GM19468 (cell line): Measurements from ENCODE around the gene KRTAP5-6.

ENCODE experiments used
- ATAC-seq: cut with Tn5 transposase; IDR thresholded peaks from one replicate; pipeline ENCODE4 v1.9.1; 2021; ENCODE audit warnings: mild to moderate bottlenecking, moderate library complexity, moderate number of reproducible peaks; ENCODE audit not compliant: unreplicated experiment; ENCODE audit errors: extremely low read depth

The KRTAP5-6 gene

DNA sequence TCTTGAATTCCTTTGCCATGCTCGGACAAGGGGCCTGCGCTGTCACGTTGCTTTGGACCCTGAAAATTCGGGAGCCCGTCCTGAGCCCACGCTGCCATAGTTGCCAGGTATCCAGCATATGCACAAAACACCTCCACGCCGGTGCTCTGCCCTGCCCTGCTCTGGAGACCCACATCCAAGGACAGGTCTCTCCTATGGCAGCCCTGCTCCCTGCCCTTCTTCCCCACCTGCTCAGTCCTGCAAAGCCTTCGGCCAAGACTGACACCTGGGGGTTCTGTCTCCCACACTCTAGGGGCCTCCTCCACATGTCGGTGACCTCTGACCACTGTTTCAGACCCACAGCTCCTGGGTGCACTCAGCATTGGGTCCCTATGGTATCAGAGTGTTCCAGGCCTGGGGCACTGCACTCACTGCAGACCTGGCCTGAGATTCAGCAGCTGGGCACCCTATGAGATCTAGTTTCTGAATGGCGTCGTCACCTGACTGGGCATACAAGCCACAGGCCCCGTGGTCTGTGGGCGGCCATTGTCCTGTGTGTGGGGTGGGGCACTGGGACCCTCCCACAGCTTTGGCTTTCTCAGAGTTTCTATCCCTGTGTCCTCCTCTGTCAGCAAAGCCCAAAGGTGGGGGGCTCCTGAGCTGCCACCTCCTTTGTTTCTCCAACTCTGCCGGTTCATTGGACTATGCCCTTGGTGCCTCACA is 2.0 kb upstream of the KRTAP5-6 start:
- ATAC-seq = no peak

DNA sequence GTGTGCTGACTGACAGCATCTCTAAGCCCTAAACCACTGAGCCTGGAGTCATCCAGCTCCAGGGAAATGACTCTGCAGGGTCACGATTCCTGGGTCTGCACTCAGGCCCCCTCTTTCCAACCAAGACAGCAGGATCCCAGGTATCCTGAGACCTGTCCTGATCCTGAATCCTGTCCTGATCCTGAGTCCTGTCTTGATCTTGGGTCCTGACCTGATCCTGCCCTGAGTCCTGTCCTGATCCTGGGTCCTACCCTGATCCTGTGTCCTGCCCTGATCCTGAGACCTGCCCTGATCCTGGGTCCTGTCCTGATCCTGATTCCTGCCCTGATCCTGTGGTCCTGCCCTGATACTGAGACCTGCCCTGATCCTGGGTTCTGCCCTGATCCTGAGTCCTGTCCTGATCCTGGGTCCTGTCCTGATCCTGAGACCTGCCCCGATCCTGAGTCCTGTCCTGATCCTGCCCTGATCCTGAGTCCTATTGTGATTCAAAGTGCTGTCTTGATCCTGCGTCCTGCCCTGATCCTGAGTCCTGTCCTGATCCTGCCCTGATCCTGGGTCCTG is 1.4 kb upstream of the KRTAP5-6 start:
- ATAC-seq = no peak

DNA sequence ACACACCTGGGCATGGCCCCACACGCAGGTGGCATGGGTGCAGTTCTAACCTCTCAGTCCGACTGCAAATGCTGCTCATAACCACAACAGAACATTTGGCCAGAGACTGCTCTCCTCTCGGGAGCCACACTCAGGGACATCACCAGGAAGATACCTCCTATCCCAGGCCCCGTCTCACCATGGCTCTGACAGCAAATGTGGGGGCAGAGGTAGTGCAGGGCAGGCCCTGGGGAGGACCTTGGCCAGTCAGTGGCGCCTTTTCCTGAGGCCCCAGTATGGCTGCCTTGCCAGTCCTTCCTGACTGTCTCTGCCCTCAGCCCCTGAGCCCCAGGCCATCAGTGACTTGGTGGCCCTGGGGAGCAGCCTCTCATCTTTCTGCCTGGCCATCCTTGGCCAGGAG is 2.8 kb downstream of the KRTAP5-6 start:
- no peak for ATAC-seq

DNA sequence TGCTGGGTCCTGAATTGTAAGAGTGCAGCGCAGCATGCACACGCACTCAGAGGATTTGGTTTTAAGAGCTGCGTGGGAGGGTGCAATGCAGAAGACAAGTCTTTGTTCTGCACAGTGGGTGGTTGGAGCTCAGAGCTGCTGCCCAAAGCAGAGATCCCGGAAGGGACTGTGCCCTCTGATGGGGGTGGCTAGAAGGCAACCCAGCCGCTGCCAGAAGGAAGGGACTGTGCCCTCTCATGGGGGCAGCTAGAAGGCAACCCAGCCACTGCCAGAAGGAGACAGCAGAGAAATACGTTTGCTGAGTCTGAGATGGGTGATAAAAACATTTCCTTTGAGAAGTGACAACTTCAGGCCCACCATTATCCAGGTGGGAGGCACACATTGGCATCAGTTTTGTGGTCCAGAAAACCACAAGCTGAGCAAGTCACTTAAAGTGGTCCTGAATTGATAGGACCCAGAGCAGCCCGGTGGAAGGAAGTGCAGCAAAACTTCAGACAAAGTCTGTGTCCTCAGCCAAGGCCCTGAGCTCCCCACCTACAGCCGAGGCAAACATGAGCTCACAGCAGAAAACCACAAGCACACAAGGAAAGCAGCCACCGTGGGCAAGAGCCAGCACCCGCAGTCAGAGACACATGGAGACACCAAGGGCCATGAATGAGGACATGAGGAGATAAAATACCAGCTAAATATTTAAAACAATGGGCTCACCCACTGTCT is 4.3 kb downstream of the KRTAP5-6 start:
- ATAC-seq = no peak

DNA sequence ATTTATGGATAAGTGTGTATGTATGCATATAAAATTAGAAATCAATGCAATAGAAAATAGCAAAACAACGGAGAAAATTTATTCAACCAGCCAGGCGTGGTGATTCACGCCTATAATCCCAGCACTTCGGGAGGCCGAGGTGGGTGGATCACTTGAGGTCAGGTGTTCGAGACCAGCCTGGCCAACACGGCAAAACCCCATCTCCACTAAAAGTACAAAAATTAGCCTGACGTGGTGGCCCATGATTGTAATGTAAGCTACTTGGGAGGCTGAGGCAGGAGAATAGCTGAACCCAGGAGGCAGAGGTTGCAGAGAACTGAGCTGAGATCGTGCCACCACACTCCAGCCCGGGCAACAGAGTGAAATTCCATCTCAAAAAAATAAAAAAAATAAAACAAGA is 5.5 kb downstream of the KRTAP5-6 start:
- ATAC-seq = no peak

DNA sequence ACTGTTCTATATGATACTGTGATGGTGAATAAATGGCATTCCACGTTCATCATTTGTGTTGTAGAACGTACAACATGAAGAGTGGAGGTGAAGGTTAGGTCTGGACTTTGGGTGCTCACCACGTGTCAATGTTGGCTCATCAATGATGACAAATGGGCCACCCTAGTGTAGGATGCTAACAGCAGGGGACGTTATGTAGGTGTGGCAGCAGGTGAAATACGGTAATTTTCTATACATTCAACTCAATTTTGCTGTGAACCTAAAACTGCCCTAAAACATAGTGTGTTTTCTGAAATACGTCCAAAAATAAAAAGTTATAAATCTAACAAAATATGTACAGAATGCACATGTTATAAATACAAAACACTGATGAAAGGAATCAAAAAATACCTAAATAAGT is 6.2 kb downstream of the KRTAP5-6 start:
- ATAC-seq = no peak

DNA sequence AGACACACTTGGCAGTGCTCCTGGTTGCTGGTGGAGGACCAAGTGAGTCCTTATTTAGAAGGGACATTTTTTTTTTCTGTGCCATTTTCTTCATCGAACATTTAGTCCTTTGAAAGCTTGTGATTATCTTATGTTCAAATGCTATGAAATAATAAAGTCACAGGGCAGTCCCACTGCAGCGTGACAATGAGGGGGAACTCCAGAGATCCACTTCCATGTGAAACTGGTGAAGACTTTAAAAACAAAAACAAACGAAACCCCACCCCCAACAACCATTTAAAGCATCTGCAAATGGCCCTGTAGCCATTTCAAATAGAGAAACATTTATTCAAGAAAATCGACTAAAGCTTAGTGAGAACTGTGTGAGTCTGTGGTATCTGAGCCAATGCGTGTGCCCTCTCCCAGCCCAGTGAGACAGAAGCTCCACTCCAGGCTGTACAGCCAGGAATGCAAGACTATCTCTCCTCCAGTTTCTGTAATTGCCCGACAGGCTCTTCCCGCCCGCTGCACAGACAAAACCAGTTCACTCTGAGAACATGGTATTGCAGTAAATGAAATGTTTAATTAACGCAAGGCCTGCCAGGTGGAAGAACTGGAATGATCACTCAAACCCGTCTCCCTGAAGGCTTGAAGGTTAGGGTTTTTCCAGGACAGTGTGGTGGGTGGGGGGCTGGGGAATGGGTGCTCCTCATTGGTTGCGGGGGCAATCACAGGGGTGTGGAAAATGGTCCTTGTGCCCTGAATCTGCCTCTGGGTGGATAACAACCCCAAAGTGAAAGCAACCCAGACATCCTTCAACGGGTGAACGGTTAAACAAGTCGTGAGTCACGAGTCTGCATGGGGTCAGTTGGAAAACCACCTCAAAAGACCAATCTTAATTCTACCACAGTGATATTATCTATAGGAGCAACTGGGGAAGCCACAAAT is 8.4 kb downstream of the KRTAP5-6 start:
- ATAC-seq = no peak

DNA sequence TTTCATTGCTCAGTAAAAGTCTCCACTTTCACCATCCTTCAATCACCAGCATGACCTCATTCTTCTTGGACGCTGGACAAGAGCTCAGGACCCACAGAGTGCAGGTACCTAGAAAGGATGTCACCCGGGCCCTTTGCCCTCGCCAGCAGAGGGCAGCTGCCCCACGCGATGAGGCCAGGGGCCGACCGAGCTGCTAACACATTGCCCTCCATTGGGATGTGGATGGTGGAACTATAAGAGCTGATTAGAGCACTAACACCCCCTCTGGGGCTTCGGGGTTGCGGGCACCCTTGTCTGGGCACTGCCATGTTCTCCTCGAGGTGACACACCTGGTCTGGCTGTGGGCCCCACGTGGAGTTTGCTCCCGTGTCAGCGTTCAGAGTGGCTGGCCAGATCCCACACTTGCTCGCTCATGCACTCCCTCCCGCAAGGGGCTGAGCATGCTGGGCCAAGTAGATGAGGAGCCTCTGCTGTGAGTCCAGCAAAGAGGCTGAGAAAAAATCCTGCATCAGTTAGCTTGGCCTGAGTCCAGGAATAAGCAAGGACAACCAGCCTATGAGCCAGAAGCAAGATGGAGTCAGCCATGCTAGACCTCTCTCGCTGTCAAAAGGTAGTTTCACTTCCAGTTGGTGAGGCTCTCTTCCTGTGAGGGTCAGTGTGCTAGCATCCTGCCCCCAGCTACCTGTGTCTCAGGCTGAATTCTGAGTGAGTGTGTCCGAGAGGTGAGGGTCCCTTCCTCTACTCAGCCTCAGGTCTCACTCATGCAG is 9.8 kb downstream of the KRTAP5-6 start:
- no peak for ATAC-seq

DNA sequence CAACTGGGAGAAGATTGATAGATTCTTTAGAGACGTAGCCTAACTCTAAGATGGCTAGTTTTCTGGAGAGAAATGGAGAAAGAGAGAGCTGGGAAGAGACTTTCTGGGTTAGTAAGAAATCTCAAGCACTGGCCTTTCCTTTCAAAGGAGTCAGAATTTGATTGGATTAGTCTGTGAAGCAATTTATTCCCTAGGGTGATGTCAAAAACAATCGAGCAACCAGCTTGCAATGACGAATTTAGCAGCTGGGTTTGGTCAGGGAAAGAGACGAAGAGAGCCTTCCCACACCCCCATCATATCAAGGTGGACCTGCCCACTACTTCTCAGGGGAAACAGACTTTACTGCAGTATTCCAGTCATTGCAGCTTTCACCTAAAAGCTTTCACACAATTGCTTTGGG is 10.8 kb downstream of the KRTAP5-6 start:
- no peak for ATAC-seq

DNA sequence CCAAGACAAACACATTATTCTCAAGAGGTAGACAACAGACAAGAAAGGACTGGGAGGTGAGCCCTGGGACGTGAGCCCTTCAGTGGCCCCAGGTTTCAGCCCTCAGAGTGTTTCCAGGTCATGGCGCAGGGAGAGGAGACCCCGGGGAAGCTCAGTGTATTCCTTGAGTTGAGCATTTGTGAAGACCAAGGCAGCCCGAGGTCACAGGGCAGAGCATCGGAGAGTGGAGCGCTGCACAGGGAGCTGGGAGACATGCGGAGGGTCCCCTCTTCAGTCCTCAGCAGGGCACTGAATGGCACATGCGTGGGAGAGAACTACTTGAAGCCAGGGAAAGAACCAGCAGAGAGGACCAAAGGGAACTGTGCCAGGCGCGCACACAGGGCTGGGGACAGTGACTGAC is 11.7 kb downstream of the KRTAP5-6 start:
- no peak for ATAC-seq

DNA sequence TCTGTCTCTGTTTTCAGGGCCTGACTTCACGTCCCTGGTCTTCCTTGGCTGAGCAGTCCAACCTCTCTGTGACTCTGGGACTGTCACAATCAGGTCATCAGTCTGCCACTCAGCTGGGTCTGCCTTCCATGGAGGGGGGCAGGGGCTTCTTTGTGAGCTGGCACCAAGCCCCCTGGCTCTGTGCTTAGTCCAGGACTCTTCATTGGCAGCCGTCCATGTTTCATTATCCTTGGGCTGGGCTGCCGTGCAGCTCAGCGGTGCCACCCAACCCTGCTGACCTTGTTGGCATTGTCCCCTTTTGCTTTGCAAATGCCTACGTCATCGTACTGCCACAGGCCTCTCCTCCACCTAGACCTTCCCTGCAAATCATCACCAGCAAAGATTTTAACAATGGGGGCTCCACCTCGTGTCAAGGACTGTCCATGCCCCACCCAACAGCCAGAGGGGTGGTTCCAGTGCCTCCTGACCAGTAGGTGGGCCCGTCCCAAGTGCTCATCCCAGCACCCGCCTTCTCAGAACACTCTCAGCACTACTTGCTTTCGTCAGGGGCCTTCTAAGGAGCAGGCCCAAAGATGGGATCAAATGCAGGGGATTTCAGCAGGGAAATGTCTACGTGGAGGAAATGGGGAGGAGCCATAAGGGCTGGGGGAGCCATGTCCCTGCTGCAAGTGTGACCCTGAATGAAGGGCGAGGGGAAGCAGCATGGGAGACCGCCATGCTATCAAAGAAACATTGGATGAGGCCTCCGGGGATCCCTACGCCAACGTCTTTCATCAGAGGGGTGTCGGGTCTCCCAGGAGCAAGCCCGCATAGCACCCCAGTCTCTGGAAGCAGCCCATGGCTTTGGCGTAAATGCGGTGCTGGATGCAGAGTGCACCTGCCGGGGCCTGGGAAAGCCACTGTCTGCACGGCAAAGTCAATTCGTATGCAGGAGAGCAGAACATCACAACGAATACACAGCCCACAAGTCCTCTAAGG is 18.2 kb downstream of the KRTAP5-6 start:
- ATAC-seq = no peak

DNA sequence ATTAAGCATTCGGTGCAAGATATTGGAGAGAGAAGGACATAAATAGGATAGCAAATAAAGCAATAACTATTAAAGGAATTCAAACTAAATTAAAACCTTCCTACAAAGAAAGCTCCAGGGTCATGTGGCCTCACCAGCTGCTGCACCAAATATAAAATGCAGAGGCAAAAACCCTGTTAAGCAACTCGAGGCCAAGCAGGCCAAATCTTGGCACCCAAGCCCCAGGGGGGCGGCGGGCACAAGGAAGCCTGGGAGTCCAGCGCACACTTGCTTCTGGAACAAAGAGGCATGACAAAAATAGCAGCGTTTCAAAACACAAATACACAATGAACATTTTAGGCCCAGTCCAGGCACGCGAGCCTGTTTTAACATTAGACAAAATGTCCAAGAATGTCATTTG is 20.8 kb downstream of the KRTAP5-6 start:
- ATAC-seq = no peak

DNA sequence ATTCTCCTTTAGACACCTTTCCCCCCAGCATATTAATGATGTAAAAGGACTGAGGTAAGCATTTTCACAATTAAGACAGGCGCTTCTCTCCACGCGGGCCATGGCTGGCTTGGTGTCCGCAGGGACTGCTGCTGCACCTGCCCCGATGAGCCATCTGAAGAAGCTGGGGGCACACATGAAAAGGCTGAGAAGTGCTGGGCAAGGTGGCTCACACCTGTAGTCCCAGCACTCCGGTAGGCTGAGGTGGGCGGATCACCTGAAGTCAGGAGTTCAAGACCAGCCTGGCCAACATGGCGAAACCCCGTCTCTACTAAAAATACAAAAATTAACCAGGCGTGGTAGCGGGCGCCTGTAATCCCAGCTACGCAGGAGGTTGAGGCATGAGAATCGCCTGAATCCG is 21.3 kb downstream of the KRTAP5-6 start:
- ATAC-seq = no peak

DNA sequence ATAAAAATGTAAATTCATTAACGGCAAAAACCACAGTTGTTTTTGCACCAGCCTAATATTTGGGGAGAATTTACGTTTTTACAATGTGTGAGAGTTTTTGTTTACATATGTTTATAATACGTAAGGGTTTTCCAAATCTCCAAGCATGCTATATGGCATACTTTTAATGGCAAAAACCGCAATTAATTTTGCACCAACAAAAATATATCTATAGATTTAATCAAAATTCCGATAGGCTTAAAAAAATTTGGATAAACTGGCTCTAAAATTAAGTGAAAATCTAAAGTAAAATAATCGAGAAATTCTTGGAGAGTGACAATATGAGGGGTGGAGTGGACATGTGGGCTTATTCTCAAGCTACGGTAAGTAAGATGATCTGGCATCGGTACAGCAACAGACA is 22.8 kb downstream of the KRTAP5-6 start:
- ATAC-seq = no peak

DNA sequence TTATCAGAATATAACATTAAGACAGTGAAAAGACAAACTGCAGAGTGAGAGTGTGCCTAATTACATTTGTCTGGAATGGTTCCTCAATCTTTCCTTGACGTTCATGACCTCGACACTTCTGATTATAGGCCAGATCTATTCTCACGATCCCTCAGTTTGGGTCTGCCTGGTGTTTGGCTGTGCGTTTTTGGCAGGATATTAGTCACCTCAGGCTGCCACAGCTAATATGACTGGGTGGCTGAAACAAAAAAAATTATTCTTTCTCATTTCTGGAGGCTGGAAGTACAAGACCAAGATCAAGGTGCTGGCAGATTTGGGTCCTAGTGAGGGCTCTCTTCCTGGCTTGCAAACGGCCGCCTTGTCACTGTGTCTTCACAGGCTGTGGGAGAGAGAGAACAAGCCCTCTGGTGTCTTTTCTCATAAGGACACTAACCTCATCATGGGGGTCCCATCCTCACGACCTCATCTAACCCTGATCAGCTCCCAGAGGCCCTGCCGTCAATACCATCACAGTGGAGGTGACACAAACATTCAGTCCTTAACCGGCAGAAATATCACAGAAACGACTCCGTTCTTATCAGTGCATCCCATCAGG is 30.2 kb downstream of the KRTAP5-6 start:
- no peak for ATAC-seq

DNA sequence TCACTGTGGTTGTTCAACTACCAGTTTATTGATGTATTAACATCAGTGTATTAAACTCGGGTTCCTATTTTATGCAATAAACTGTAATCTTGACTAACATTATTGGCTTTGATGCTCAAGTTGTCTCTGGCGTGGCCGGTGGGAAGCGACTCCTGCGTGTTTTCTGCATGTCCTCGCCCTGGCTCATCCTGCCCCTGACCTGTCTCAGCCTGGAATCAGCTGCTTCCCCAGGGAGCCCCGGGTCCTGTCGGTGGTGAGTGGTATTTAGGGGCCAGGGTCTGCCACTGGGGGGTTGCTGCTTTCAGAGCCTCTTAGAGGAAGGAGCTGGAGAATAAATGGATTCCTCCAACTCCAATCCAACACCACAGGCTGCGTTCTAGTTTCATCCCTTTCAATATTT is 30.9 kb downstream of the KRTAP5-6 start:
- no peak for ATAC-seq

DNA sequence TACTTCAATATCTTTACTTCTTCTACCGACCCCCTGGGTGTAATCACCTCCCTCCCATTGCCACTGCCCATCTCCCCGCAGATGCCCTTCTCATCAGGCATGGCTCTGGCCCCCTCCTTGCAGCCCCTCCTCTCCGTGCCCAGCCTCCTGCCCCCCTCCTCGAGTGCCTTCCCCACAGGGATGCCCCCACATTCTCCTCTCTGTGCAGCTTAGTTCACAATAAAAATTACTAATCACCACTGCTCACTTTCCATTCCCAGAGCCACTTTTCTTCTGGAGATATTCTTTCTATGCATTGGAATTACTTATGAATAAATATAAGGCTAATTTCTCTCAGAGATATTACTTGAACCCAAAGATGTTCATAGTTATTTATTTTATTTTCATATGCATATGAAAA is 31.3 kb downstream of the KRTAP5-6 start:
- ATAC-seq = no peak

DNA sequence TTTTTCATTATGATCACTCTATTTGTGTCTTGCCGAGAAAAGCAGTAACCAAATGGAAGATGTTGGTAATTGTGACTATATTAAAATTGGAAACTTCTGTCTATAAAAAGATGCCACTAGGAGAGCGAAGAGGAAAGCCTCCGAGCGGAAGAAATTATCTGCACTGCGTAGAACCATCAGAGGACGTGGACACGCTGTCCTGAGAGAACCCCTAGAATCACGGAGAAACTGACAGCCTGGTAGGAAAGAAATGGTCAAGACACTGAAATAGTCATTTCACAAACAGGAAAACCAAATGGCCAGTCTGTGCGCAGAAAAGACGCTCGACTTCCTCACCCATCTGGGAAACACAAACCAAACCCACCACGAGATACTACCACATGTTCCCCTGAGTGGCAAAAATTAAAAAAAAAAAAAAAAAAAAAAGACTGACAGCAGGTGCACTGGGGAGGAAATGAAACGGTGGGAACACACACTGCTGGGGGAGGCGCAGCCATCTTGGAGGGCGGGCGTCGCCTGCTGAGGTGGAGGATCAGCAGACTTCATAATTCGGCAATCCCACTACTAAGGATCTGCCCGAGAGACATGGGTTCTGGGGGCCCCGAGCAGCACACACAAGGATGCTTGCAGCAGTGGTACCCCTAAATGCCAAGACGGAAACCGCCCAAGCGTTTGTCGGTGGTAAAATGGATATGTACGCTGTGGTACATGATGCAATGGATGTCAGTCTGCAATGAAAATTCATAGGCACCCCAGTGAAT is 32.1 kb downstream of the KRTAP5-6 start:
- ATAC-seq = no peak
